PC-9 (cell line): ENCODE data around the gene MEX3C.

Source experiments
- CTCF ChIP-seq: fragments of 200-600 bp; sonication (generic); conservative IDR thresholded peaks from 2 replicates; pipeline ENCODE4 v1.6.1; 2017; ENCODE audit warnings: mixed run types, antibody characterized with exemption, mild to moderate bottlenecking, moderate library complexity
- EZH2 ChIP-seq: fragments of 200-600 bp; sonication (generic); IDR thresholded peaks from 2 replicates; pipeline ENCODE4 v1.8.0; 2017; ENCODE audit warnings: antibody characterized with exemption, low read depth

- TF ChIP-seq CTCF (no peak), EZH2 (no peak)
Observed at GRCh38 chr18:51138936-51139335, 58.5 kb downstream of the MEX3C start.
